Epithelial cell of proximal tubule (primary cell): ENCODE measurements around the gene DLX3. TPM values are rescaled to one million over a fixed set of nuclear protein-coding genes. Genes with fewer than 3 reads are reported as not detected.
"Not testable (repeated sequence)": the region's sequence is repeated elsewhere in the genome, so short reads cannot be mapped to it uniquely, and the experiment has no call there.

ENCODE experiments used
- DNase-seq: peaks from one replicate; pipeline ENCODE4 v3.0.0-alpha.2; 2011; ENCODE audit warnings: low read depth
- H3K4me3 ChIP-seq: 2 replicates; pipeline ENCODE4 v1.5.1; 2011; ENCODE audit warnings: low read depth, mild to moderate bottlenecking, low read length
- CTCF ChIP-seq: conservative IDR thresholded peaks from 2 replicates; pipeline ENCODE4 v1.5.1; 2012; ENCODE audit warnings: low read depth, mild to moderate bottlenecking, low read length
- total RNA-seq: library from RNA; depleted of rRNA; stranded (reverse); fragments of >200 nt; gene quantifications from 2 replicates; pipeline ENCODE4 v1.2.3, GENCODE V29; 2015

Gene DLX3
- total RNA-seq: not detected in 2 replicates

- DNase-seq: no peak
- TF ChIP-seq CTCF: no peak
- H3K4me3 ChIP-seq: no peak within 1 kb of the TSS
Observed at GRCh38 chr17:49995055-49995738, at the start of gene DLX3. TSS of gene DLX3 (minus strand) at chr17:49995224. CDS start at chr17:49994998, 226 bp downstream.

- no peak overlapping the region for H3K4me3 ChIP-seq
- TF ChIP-seq CTCF: no peak
- no peak for DNase-seq
Observed at GRCh38 chr17:50044483-50044882, 49.5 kb upstream of the DLX3 start.

GRCh38 chr17:50043290-50044148 is 48.5 kb upstream of the DLX3 start:
- no peak for TF ChIP-seq CTCF
- no peak for DNase-seq
- H3K4me3 ChIP-seq: no peak overlapping the region

- DNase-seq: no peak
- TF ChIP-seq CTCF: no peak
- H3K4me3 ChIP-seq: no peak overlapping the region
Observed at GRCh38 chr17:50042211-50042610, 47.2 kb upstream of the DLX3 start.

GRCh38 chr17:50040496-50040895 is 45.5 kb upstream of the DLX3 start:
- DNase-seq, H3K4me3 ChIP-seq: not testable (repeated sequence)

- no peak overlapping the region for H3K4me3 ChIP-seq
- DNase-seq: no peak
- no peak for TF ChIP-seq CTCF
Observed at GRCh38 chr17:50039058-50039457, 44.0 kb upstream of the DLX3 start.

- DNase-seq: no peak
- H3K4me3 ChIP-seq: no peak overlapping the region
- TF ChIP-seq CTCF: no peak
Observed at GRCh38 chr17:50037321-50038107, 42.5 kb upstream of the DLX3 start.
